Measurements from ENCODE around the gene NQO1.

DNA sequence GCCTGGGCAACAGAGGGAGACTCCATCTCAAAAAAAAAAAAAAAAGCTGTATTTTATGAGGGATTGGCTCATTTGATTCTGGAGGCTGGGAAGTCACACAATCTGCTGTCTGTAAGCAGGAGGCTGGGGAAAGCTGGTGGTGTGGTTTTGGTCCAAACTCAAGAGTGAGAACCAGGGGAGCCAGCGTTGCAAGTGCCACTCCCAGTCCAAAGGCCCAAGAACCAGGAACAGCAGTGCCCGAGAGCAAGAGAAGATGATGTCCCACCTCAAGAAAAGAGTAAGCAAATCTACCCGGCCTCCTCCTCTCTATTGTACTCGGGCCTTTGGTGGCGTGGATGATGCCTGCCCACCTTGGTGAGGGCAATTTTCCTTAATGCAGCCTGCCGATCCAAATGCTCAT is 5.7 kb upstream of the NQO1 start:
- TF ChIP-seq, protein P1, sequence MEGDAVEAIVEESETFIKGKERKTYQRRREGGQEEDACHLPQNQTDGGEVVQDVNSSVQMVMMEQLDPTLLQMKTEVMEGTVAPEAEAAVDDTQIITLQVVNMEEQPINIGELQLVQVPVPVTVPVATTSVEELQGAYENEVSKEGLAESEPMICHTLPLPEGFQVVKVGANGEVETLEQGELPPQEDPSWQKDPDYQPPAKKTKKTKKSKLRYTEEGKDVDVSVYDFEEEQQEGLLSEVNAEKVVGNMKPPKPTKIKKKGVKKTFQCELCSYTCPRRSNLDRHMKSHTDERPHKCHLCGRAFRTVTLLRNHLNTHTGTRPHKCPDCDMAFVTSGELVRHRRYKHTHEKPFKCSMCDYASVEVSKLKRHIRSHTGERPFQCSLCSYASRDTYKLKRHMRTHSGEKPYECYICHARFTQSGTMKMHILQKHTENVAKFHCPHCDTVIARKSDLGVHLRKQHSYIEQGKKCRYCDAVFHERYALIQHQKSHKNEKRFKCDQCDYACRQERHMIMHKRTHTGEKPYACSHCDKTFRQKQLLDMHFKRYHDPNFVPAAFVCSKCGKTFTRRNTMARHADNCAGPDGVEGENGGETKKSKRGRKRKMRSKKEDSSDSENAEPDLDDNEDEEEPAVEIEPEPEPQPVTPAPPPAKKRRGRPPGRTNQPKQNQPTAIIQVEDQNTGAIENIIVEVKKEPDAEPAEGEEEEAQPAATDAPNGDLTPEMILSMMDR (IDR thresholded peaks at IDR 0.05) = no peak
- no peak for TF ChIP-seq POLR2A (IDR thresholded peaks at IDR 0.05)

Measured in body of pancreas (tissue), 4 donors.